ENCODE results near the gene CRYBG1.

DNA sequence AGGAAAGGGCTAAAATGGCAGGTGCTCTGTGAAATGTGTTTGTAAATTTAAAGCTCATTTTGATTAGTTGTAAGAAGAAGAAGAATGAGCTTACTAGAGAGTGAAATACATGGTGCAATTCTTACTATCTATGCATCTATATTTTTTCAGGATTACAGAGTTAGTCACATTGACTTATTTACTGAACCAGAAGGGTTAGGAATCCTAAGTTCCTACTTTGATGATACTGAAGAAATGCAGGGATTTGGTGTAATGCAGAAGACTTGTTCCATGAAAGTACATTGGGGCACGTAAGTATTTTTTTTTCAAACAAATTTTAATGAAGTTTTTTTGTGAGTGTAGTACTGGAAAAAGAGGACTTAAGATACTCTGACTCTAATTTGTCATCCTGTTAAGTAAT lies 169.5 kb downstream of the CRYBG1 start:
- TF ChIP-seq, protein P1, sequence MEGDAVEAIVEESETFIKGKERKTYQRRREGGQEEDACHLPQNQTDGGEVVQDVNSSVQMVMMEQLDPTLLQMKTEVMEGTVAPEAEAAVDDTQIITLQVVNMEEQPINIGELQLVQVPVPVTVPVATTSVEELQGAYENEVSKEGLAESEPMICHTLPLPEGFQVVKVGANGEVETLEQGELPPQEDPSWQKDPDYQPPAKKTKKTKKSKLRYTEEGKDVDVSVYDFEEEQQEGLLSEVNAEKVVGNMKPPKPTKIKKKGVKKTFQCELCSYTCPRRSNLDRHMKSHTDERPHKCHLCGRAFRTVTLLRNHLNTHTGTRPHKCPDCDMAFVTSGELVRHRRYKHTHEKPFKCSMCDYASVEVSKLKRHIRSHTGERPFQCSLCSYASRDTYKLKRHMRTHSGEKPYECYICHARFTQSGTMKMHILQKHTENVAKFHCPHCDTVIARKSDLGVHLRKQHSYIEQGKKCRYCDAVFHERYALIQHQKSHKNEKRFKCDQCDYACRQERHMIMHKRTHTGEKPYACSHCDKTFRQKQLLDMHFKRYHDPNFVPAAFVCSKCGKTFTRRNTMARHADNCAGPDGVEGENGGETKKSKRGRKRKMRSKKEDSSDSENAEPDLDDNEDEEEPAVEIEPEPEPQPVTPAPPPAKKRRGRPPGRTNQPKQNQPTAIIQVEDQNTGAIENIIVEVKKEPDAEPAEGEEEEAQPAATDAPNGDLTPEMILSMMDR (IDR thresholded peaks at IDR 0.05) = no peak
- TF ChIP-seq EZH2 (IDR thresholded peaks at IDR 0.05) = no peak

Data from neural progenitor cell (in vitro differentiated cells).